GM18499 (cell line): ENCODE data around the gene TBL1Y.

Experiments used
- ATAC-seq: cut with Tn5 transposase; IDR thresholded peaks from one replicate; pipeline ENCODE4 v1.9.1; 2021; ENCODE audit warnings: moderate number of reproducible peaks; ENCODE audit not compliant: insufficient read depth, unreplicated experiment

The TBL1Y gene

GRCh38 chrY:6968191-6968590 lies 57.7 kb downstream of the TBL1Y start:
- ATAC-seq: no peak

- ATAC-seq: no peak
These were observed 61.9 kb downstream of the TBL1Y start for GRCh38 chrY:6972271-6972887.

DNA sequence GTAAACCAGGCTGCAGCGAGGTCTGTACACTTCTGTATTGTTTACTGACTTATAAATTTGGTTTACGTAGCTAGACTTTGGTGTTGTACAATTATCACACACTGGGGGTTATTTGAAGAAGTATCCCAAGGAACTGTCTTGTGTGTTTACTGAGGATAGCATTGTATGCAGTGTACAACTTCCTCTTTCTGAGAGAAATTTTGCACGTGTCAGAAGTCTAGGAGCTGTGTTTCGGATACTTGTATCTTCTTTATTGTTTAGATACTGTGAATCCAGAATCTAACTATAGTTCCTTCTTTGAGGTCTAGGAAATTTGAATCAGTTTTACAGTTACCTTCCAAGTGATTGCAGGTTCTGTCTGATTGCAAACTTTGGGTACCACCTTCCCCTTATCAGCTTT lies 64.5 kb downstream of the TBL1Y start:
- no peak for ATAC-seq

GRCh38 chrY:6977783-6978182 lies 67.3 kb downstream of the TBL1Y start:
- no peak for ATAC-seq

GRCh38 chrY:6983221-6983620 lies 72.7 kb downstream of the TBL1Y start:
- no peak for ATAC-seq

DNA sequence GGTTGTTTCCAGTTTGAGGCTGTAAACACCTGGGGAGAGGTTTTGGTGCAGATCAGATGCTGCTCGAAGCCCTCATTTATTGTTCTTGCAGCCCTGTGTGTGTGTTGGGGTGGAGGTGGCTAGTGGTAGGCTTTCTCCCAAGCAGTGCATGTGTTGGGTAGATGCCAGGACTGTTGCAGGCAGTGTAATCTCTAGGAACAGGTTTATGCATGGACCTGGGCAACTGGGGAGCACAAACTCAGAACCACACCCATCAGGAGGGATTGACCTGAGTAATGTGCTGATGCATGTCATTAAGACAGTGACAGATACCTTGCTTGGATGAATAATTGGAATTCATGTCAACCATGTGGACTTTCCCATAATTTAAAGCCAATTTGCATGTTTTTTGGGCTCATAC lies 77.3 kb downstream of the TBL1Y start:
- no peak for ATAC-seq

- no peak for ATAC-seq
These were observed 79.6 kb downstream of the TBL1Y start for GRCh38 chrY:6989886-6990620.

- no peak for ATAC-seq
These were observed 81.5 kb downstream of the TBL1Y start for GRCh38 chrY:6992041-6992440.

- no peak for ATAC-seq
These were observed 85.5 kb downstream of the TBL1Y start for GRCh38 chrY:6995987-6996386.

DNA sequence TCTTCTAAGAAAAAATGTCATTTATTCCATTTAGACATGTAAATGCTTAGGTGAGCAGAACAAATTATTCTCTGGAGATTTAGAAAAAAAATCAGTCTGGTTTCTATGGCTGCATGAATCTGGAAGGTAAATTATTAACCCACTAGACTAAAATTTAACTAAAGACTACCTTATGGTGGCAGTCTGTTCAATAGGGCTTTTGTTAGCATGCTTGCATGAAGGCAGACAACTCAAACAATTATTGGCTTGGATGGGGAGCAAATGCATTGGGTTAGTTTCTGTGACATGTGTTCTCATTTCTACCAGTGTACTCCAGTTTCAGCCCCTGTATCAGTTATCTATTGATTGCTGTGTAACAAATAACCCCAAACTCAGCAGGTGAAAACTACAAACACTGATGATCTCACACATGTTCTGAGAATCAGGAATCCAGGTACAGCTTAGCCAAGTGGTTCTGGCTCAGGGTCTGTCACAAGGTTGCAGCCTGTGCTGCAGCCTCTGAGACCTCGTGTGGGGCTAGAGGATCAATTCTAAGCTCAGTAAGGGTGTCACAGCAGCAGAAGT lies 87.1 kb downstream of the TBL1Y start:
- ATAC-seq: no peak

- no peak for ATAC-seq
These were observed 89.4 kb downstream of the TBL1Y start for GRCh38 chrY:6999905-7000304.

GRCh38 chrY:7002581-7002980 lies 92.1 kb downstream of the TBL1Y start:
- ATAC-seq: no peak

DNA sequence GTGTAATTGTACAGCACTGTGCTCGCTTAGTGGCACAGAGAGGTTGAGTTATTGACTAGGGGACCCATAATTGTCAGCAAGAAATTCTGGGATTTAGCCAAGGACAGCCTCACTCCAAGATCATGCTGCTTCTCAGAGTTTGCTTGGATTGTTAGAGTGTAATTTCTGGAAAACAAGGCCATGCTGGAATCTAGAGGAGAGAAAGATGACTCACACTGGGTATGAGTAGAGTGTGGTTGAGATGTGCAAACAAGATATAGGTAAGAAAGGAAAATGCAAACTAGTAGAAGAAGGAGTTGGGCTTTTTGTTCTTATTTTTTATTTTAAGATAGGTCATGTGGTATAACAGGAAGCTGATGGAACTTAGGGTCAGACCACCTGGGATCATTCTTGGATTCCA lies 97.4 kb downstream of the TBL1Y start:
- ATAC-seq: no peak

DNA sequence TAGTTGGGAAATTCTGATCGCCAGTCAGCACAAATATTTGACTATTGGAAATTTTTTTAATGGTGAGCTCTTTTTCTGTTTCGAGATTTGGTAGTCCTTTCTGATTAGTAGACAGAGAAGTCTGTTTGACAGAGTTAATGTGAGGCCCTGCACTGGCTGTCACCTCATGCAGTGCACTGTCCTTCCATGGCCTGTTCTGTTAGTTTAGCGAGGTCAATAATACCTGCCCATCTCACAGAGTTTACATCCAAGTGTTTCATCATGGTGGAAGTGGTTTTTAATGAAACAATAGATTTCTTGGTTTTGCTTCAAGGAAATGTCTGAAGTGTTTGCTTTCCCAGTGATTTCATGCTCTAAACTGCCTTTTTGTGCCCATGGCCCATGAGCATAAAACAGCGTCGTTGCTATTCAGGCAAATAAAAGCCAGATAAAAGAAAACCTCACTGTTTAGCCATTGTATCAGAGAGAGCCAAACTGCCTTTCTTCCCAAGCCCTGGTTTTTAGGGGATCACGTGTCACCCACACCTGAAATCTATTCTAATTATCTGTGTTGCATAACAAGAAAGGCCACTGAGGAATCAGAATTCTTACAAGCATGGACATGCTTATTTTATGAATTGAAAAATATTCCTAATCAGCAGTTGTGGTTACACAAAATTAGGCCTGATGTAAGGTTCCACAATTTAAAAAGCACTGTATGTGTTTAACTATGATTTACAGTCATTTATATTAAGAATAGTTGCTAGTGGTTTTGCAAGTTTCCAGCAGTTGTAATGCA lies 98.3 kb downstream of the TBL1Y start:
- no peak for ATAC-seq

DNA sequence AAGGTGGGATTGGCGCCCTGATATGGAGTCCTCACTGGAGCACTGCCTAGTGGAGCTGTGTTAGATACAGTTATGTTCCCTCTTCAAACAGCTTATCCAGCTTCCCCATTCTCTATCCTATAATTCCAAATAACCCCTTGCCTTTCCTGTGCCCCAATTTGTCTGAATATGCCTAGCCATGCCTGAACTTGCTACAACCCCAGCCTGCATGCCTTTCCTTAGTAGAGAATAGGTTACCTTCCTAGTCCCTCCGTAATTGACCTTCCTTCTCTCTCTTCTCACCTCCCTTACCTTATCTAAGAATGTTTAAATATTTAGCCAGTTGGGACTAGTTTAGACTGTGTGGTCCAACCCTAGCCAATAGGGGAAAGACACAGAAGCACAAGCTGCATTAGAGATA lies 102.6 kb downstream of the TBL1Y start:
- no peak for ATAC-seq

- ATAC-seq: no peak
These were observed 106.0 kb downstream of the TBL1Y start for GRCh38 chrY:7016521-7016920.

GRCh38 chrY:7017244-7018080 lies 107.0 kb downstream of the TBL1Y start:
- ATAC-seq: no peak

DNA sequence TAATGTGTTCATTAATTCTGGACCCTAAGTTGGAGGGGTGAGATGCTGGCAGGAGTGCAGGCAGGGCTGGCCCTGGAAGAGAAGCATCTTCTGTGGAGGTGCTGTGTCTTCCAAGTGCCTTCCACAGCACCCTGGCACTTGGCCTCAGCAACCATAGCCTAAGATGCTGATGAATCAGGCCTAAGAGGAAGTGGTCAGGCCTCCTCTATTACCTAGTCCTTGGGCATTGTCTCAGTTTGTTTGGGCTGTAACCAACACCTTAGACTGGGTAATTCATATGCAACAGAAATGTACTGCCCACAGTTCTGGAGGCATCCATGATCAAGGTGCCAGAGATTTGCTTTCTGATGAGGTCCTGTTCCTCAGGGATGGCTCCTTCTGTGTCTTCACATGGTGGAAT lies 128.5 kb downstream of the TBL1Y start:
- ATAC-seq: no peak

GRCh38 chrY:7040662-7041061 lies 130.2 kb downstream of the TBL1Y start:
- ATAC-seq: no peak

GRCh38 chrY:7041983-7042382 lies 131.5 kb downstream of the TBL1Y start:
- ATAC-seq: no peak
